Neural progenitor cell (in vitro differentiated cells): ENCODE results near the gene LIF. TPM values are rescaled to one million over a fixed set of nuclear protein-coding genes. Genes with fewer than 3 reads are reported as not detected.

ENCODE experiments used
- DNase-seq: peaks from one replicate; pipeline ENCODE4 v3.0.0-alpha.2; 2016; ENCODE audit warnings: low spot score
- H2AFZ ChIP-seq: fragments of 200-600 bp; sonication (generic); replicated peaks from 2 replicates; pipeline ENCODE4 v1.6.1; 2016; ENCODE audit warnings: antibody characterized with exemption
- H3F3A ChIP-seq: fragments of 200-600 bp; sonication (generic); 2 replicates; pipeline ENCODE4 v1.6.1; 2016; ENCODE audit warnings: antibody characterized with exemption, low read depth
- H3K27ac ChIP-seq: fragments of 200-600 bp; sonication (generic); 2 replicates; pipeline ENCODE4 v1.5.1; 2016; ENCODE audit warnings: mild to moderate bottlenecking
- H3K27me3 ChIP-seq: fragments of 200-600 bp; sonication (generic); 2 replicates; pipeline ENCODE4 v1.6.1; 2016; ENCODE audit warnings: mild to moderate bottlenecking, moderate library complexity
- H3K36me3 ChIP-seq: fragments of 200-600 bp; sonication (generic); 2 replicates; pipeline ENCODE4 v1.5.1; 2016
- H3K4me1 ChIP-seq: fragments of 200-600 bp; sonication (generic); 2 replicates; pipeline ENCODE4 v1.6.1; 2016; ENCODE audit warnings: mixed run types
- H3K4me2 ChIP-seq: fragments of 200-600 bp; sonication (generic); 2 replicates; pipeline ENCODE4 v1.6.1; 2016
- H3K4me3 ChIP-seq: fragments of 200-600 bp; sonication (generic); 2 replicates; pipeline ENCODE4 v1.5.1; 2016
- H3K79me2 ChIP-seq: fragments of 200-600 bp; sonication (generic); 2 replicates; pipeline ENCODE4 v1.6.1; 2016; ENCODE audit warnings: low read depth
- H3K9ac ChIP-seq: fragments of 200-600 bp; sonication (generic); 2 replicates; pipeline ENCODE4 v1.6.1; 2016
- H3K9me3 ChIP-seq: fragments of 200-600 bp; sonication (generic); 2 replicates; pipeline ENCODE4 v1.5.1; 2016; ENCODE audit warnings: low read depth
- H4K20me1 ChIP-seq: fragments of 200-600 bp; sonication (generic); 2 replicates; pipeline ENCODE4 v1.6.1; 2016; ENCODE audit warnings: low read depth
- H3K27ac Mint-ChIP-seq: 3 replicates; pipeline ENCODE4 v1.8.0; 2021; ENCODE audit warnings: mixed read lengths
- H3K27me3 Mint-ChIP-seq: 2 replicates; pipeline ENCODE4 v1.8.0; 2022; ENCODE audit warnings: low read depth, mild to moderate bottlenecking, inconsistent platforms, moderate library complexity, mixed read lengths; ENCODE audit not compliant: insufficient read depth
- H3K36me3 Mint-ChIP-seq: 3 replicates; pipeline ENCODE4 v1.8.0; 2021; ENCODE audit warnings: mixed read lengths
- H3K4me1 Mint-ChIP-seq: 3 replicates; pipeline ENCODE4 v1.8.0; 2021; ENCODE audit warnings: mixed read lengths
- H3K4me3 Mint-ChIP-seq: 3 replicates; pipeline ENCODE4 v1.8.0; 2021; ENCODE audit warnings: mild to moderate bottlenecking, moderate library complexity, mixed read lengths
- H3K9me3 Mint-ChIP-seq: 3 replicates; pipeline ENCODE4 v1.8.0; 2020; ENCODE audit warnings: mixed read lengths
- EZH2 ChIP-seq: fragments of 200-600 bp; sonication (generic); IDR thresholded peaks from 2 replicates; pipeline ENCODE4 v1.6.1; 2017; ENCODE audit warnings: antibody characterized with exemption, mild to moderate bottlenecking, moderate library complexity
- EZH2phosphoT487 ChIP-seq: fragments of 200-600 bp; sonication (generic); IDR thresholded peaks from 2 replicates; pipeline ENCODE4 v1.6.1; 2017; ENCODE audit warnings: antibody characterized with exemption
- total RNA-seq: library from RNA; depleted of rRNA; stranded (reverse); fragments of >200 nt; gene quantifications from 2 replicates; pipeline ENCODE4 v1.2.3, GENCODE V29; 2015; ENCODE audit warnings: low replicate concordance
- TF ChIP-seq, protein P1 (sequence below): fragments of 200-600 bp; sonication (generic); IDR thresholded peaks from 2 replicates; pipeline ENCODE4 v1.5.1; 2017; ENCODE audit warnings: antibody characterized with exemption, mild to moderate bottlenecking

The LIF gene
- total RNA-seq, 1 donor from 2014 or later = 0.21 TPM

DNA sequence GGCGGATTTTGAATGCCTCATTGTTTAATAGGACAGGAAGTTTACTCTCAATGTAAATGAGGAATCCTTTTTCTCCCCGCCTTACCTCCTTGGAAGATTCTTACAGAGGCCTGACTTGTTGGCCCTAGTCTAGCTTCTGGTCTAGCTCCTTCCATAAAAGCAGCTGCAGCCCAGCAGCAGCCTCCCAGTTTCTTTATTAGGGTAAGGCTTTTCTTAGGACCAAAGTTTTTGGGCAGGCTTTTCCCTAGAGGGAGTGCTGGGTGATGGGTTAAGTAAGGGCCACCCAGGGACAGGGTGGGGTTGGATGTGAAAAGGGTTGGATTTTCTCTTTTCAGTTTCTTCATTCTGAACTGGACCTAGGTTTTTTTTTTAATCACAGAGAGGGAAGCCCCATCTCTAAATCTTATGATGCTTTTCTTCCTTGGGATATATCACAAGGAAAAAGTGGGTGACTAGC is 49.7 kb downstream of the LIF start:
- no peak overlapping the region for H3K9ac ChIP-seq
- peaks cover 9% of the 10 kb centered on the region for H3F3A ChIP-seq
- H3K4me1 Mint-ChIP-seq = peaks cover 20% of the 10 kb centered on the region
- no peaks in the 10 kb centered on the region for H4K20me1 ChIP-seq
- H3K4me2 ChIP-seq = no peak overlapping the region
- no peak overlapping the region for H2AFZ ChIP-seq
- H3K27me3 Mint-ChIP-seq = no peaks in the 10 kb centered on the region
- H3K9me3 ChIP-seq = no peaks in the 10 kb centered on the region
- H3K36me3 ChIP-seq = no peaks in the 10 kb centered on the region
- no peaks in the 10 kb centered on the region for H3K79me2 ChIP-seq
- H3K4me1 ChIP-seq = no peaks in the 10 kb centered on the region
- H3K27ac Mint-ChIP-seq = peak overlapping the region; percentile 63
- H3K9me3 Mint-ChIP-seq = peaks cover 5% of the 10 kb centered on the region
- no peak overlapping the region for H3K27ac ChIP-seq
- TF ChIP-seq, protein P1, sequence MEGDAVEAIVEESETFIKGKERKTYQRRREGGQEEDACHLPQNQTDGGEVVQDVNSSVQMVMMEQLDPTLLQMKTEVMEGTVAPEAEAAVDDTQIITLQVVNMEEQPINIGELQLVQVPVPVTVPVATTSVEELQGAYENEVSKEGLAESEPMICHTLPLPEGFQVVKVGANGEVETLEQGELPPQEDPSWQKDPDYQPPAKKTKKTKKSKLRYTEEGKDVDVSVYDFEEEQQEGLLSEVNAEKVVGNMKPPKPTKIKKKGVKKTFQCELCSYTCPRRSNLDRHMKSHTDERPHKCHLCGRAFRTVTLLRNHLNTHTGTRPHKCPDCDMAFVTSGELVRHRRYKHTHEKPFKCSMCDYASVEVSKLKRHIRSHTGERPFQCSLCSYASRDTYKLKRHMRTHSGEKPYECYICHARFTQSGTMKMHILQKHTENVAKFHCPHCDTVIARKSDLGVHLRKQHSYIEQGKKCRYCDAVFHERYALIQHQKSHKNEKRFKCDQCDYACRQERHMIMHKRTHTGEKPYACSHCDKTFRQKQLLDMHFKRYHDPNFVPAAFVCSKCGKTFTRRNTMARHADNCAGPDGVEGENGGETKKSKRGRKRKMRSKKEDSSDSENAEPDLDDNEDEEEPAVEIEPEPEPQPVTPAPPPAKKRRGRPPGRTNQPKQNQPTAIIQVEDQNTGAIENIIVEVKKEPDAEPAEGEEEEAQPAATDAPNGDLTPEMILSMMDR = no peak
- TF ChIP-seq EZH2phosphoT487 (no peak), EZH2 (no peak)
- H3K27me3 ChIP-seq = no peaks in the 10 kb centered on the region
- H3K4me3 ChIP-seq = no peak overlapping the region
- no peak for DNase-seq
- H3K4me3 Mint-ChIP-seq = peak overlapping the region; percentile 57
- no peaks in the 10 kb centered on the region for H3K36me3 Mint-ChIP-seq

GRCh38 chr22:30196141-30196879 is 50.2 kb downstream of the LIF start:
- peaks cover 20% of the 10 kb centered on the region for H3K4me1 Mint-ChIP-seq
- H3K27ac Mint-ChIP-seq = peak overlapping the region; percentile 80
- Histone ChIP-seq H3K9me3 (no peaks in the 10 kb centered on the region), H3K27ac (no peak overlapping the region), H3K27me3 (no peaks in the 10 kb centered on the region), H3K9ac (no peak overlapping the region), H3K4me3 (no peak overlapping the region), H3K4me1 (no peaks in the 10 kb centered on the region), H3K36me3 (no peaks in the 10 kb centered on the region), H2AFZ (no peak overlapping the region), H3F3A (peaks cover 9% of the 10 kb centered on the region), H3K4me2 (peak overlapping the region; percentile 6), H4K20me1 (no peaks in the 10 kb centered on the region), H3K79me2 (no peaks in the 10 kb centered on the region)
- DNase-seq = peak; percentile 29
- H3K4me3 Mint-ChIP-seq = peak overlapping the region; percentile 57
- no peak for TF ChIP-seq EZH2
- no peak for TF ChIP-seq EZH2phosphoT487
- TF ChIP-seq, protein P1 = no peak
- peaks cover 2% of the 10 kb centered on the region for H3K9me3 Mint-ChIP-seq
- H3K27me3 Mint-ChIP-seq = no peaks in the 10 kb centered on the region
- no peaks in the 10 kb centered on the region for H3K36me3 Mint-ChIP-seq

- Mint-ChIP-seq H3K27me3 (no peaks in the 10 kb centered on the region), H3K9me3 (no peaks in the 10 kb centered on the region), H3K4me1 (peaks cover 20% of the 10 kb centered on the region), H3K27ac (peak overlapping the region; percentile 80), H3K4me3 (no peak overlapping the region), H3K36me3 (no peaks in the 10 kb centered on the region)
- Histone ChIP-seq H2AFZ (no peak overlapping the region), H3K79me2 (no peaks in the 10 kb centered on the region), H3K4me3 (no peak overlapping the region), H3K36me3 (no peaks in the 10 kb centered on the region), H4K20me1 (no peaks in the 10 kb centered on the region), H3K4me2 (no peak overlapping the region), H3K27ac (no peak overlapping the region), H3K4me1 (no peaks in the 10 kb centered on the region), H3K27me3 (no peaks in the 10 kb centered on the region), H3K9me3 (no peaks in the 10 kb centered on the region), H3F3A (peaks cover 9% of the 10 kb centered on the region), H3K9ac (no peak overlapping the region)
- DNase-seq = no peak
- TF ChIP-seq EZH2 (no peak), EZH2phosphoT487 (no peak)
- TF ChIP-seq, protein P1 = no peak
Observed at GRCh38 chr22:30195245-30196140, 51.1 kb downstream of the LIF start.
